Neural crest cell (in vitro differentiated cells): Measurements from ENCODE around the gene ZNF688. TPM values are rescaled to one million over a fixed set of nuclear protein-coding genes. Genes with fewer than 3 reads are reported as not detected.

Experiments
- DNase-seq: peaks from one replicate; pipeline ENCODE4 v3.0.0; 2021; ENCODE audit warnings: low read depth, mixed read lengths, low spot score
- H3K27ac Mint-ChIP-seq: one replicate; pipeline ENCODE4 v1.8.0; 2021; ENCODE audit warnings: mild to moderate bottlenecking, mixed read lengths; ENCODE audit not compliant: unreplicated experiment
- H3K27me3 Mint-ChIP-seq: 2 replicates; pipeline ENCODE4 v1.8.0; 2021; ENCODE audit warnings: low read depth, mild to moderate bottlenecking, mixed read lengths
- H3K36me3 Mint-ChIP-seq: 2 replicates; pipeline ENCODE4 v1.8.0; 2021; ENCODE audit warnings: low read depth, mild to moderate bottlenecking, mixed read lengths
- H3K4me1 Mint-ChIP-seq: 2 replicates; pipeline ENCODE4 v1.8.0; 2021; ENCODE audit warnings: mixed read lengths
- H3K4me3 Mint-ChIP-seq: one replicate; pipeline ENCODE4 v1.8.0; 2021; ENCODE audit warnings: mild to moderate bottlenecking, mixed read lengths
- H3K9me3 Mint-ChIP-seq: 2 replicates; pipeline ENCODE4 v1.8.0; 2021; ENCODE audit warnings: mixed read lengths
- CTCF ChIP-seq: fragments of 200-600 bp; sonication (generic); conservative IDR thresholded peaks from 2 replicates; pipeline ENCODE4 v1.5.0; 2021; ENCODE audit warnings: antibody characterized with exemption, mild to moderate bottlenecking
- total RNA-seq: library from RNA; stranded (reverse); gene quantifications from 2 replicates; pipeline ENCODE4 v1.2.1, GENCODE V29; 2021

The ZNF688 gene
- total RNA-seq, 1 donor from 2014 or later = 13.4 TPM

GRCh38 chr16:30535777-30536190 lies 35.7 kb downstream of the ZNF688 start:
- Mint-ChIP-seq H3K9me3 (no peaks in the 10 kb centered on the region), H3K4me3 (peak overlapping the region; percentile 87), H3K36me3 (peaks cover 2% of the 10 kb centered on the region), H3K27me3 (no peaks in the 10 kb centered on the region), H3K4me1 (peaks cover 23% of the 10 kb centered on the region), H3K27ac (no peak overlapping the region)
- DNase-seq = peak; percentile 36
- TF ChIP-seq CTCF = peak; percentile 58

- Mint-ChIP-seq H3K27ac (peak overlapping the region; percentile 95), H3K4me1 (peaks cover 23% of the 10 kb centered on the region), H3K36me3 (peaks cover 2% of the 10 kb centered on the region), H3K9me3 (no peaks in the 10 kb centered on the region), H3K4me3 (peak overlapping the region; percentile 87), H3K27me3 (no peaks in the 10 kb centered on the region)
- no peak for DNase-seq
- no peak for TF ChIP-seq CTCF
Measured at GRCh38 chr16:30535106-30535776, 36.3 kb downstream of the ZNF688 start.

GRCh38 chr16:30534368-30535105 lies 37.0 kb downstream of the ZNF688 start, which contains the start of gene ZNF747:
Gene ZNF747, minus strand, starts transcription at chr16:30534858. Its CDS starts 179 bp downstream, at chr16:30534679.
- H3K27ac Mint-ChIP-seq = peak within 1 kb of the TSS; percentile 95
- peaks cover 2% of the 10 kb centered on the region for H3K36me3 Mint-ChIP-seq
- peak; percentile 13 for TF ChIP-seq CTCF
- no peaks in the 10 kb centered on the region for H3K9me3 Mint-ChIP-seq
- H3K27me3 Mint-ChIP-seq = no peaks in the 10 kb centered on the region
- H3K4me3 Mint-ChIP-seq = peak within 1 kb of the TSS; percentile 87
- peaks cover 23% of the 10 kb centered on the region for H3K4me1 Mint-ChIP-seq
- peak; percentile 80 for DNase-seq

GRCh38 chr16:30533748-30534367 lies 37.7 kb downstream of the ZNF688 start:
- H3K9me3 Mint-ChIP-seq = no peaks in the 10 kb centered on the region
- no peak for DNase-seq

More at GRCh38 chr16:30533748-30534367, 37.7 kb downstream of the ZNF688 start:
- peaks cover 2% of the 10 kb centered on the region for H3K36me3 Mint-ChIP-seq
- TF ChIP-seq CTCF = no peak
- H3K27ac Mint-ChIP-seq = peak overlapping the region; percentile 62
- H3K27me3 Mint-ChIP-seq = no peaks in the 10 kb centered on the region
- peak overlapping the region; percentile 84 for H3K4me3 Mint-ChIP-seq
- H3K4me1 Mint-ChIP-seq = peaks cover 24% of the 10 kb centered on the region
